Astrocyte (in vitro differentiated cells and primary cell): ENCODE data around the gene OXT. TPM values are rescaled to one million over a fixed set of nuclear protein-coding genes. Genes with fewer than 3 reads are reported as not detected.

Experiments used
- DNase-seq: peaks from one replicate; pipeline ENCODE4 v3.0.0-alpha.2; 2010; ENCODE audit warnings: low read depth
- FAIRE-seq: peaks from 2 replicates; lab custom pipeline; 2011; peaks lifted over from hg19 to GRCh38; lab: Jason Lieb, UNC
- H2AFZ ChIP-seq: 2 replicates; pipeline ENCODE4 v1.6.0; 2012; ENCODE audit warnings: low read depth, low read length, inconsistent platforms
- H3K27ac ChIP-seq: 2 replicates; pipeline ENCODE4 v1.5.1; 2011; ENCODE audit warnings: low read depth, low read length, inconsistent platforms
- H3K27me3 ChIP-seq: 2 replicates; pipeline ENCODE4 v1.6.0; 2011; ENCODE audit warnings: low read length, inconsistent platforms; ENCODE audit not compliant: insufficient read depth
- H3K36me3 ChIP-seq: 2 replicates; pipeline ENCODE4 v1.5.1; 2011; ENCODE audit warnings: low read length, inconsistent platforms; ENCODE audit not compliant: insufficient read depth
- H3K4me1 ChIP-seq: 2 replicates; pipeline ENCODE4 v1.5.1; 2011; ENCODE audit warnings: low read length, inconsistent platforms; ENCODE audit not compliant: insufficient read depth
- H3K4me2 ChIP-seq: 2 replicates; pipeline ENCODE4 v1.6.0; 2012; ENCODE audit warnings: low read length, inconsistent platforms
- H3K4me3 ChIP-seq: 2 replicates; pipeline ENCODE4 v1.5.1; 2011; ENCODE audit warnings: low read depth, mild to moderate bottlenecking, low read length, inconsistent platforms; ENCODE audit not compliant: insufficient read depth
- H3K79me2 ChIP-seq: 2 replicates; pipeline ENCODE4 v1.6.0; 2012; ENCODE audit warnings: mild to moderate bottlenecking, low read length, inconsistent platforms; ENCODE audit not compliant: insufficient read depth
- H3K9ac ChIP-seq: 2 replicates; pipeline ENCODE4 v1.6.0; 2012; ENCODE audit warnings: mild to moderate bottlenecking, low read length, inconsistent platforms
- H3K9me3 ChIP-seq: 2 replicates; pipeline ENCODE4 v1.5.1; 2012; ENCODE audit warnings: low read depth, mild to moderate bottlenecking, low read length, inconsistent platforms; ENCODE audit not compliant: insufficient read depth
- H4K20me1 ChIP-seq: 2 replicates; pipeline ENCODE4 v1.6.0; 2012; ENCODE audit warnings: low read length, inconsistent platforms; ENCODE audit not compliant: insufficient read depth
- H3K27ac Mint-ChIP-seq: one replicate; pipeline ENCODE4 v1.8.0; 2021; ENCODE audit warnings: mild to moderate bottlenecking, mixed read lengths; ENCODE audit not compliant: unreplicated experiment
- H3K27me3 Mint-ChIP-seq: one replicate; pipeline ENCODE4 v1.8.0; 2021; ENCODE audit warnings: low read depth, mixed read lengths; ENCODE audit not compliant: unreplicated experiment
- H3K36me3 Mint-ChIP-seq: one replicate; pipeline ENCODE4 v1.8.0; 2021; ENCODE audit warnings: low read depth, mixed read lengths; ENCODE audit not compliant: unreplicated experiment
- H3K4me1 Mint-ChIP-seq: one replicate; pipeline ENCODE4 v1.8.0; 2021; ENCODE audit warnings: low read depth, mixed read lengths; ENCODE audit not compliant: unreplicated experiment
- H3K4me3 Mint-ChIP-seq: one replicate; pipeline ENCODE4 v1.8.0; 2021; ENCODE audit warnings: mild to moderate bottlenecking, moderate library complexity, mixed read lengths; ENCODE audit not compliant: unreplicated experiment
- H3K9me3 Mint-ChIP-seq: one replicate; pipeline ENCODE4 v1.8.0; 2021; ENCODE audit warnings: mild to moderate bottlenecking, mixed read lengths; ENCODE audit not compliant: unreplicated experiment
- CTCF ChIP-seq: IDR thresholded peaks from 2 replicates; pipeline ENCODE4 v1.5.1; 2011; ENCODE audit warnings: low read depth, mild to moderate bottlenecking, inconsistent platforms, low read length, moderate library complexity; ENCODE audit not compliant: insufficient read depth
- EZH2 ChIP-seq: IDR thresholded peaks from 2 replicates; pipeline ENCODE4 v1.6.1; 2012; ENCODE audit warnings: mild to moderate bottlenecking, low read length, inconsistent platforms; ENCODE audit not compliant: insufficient read depth
- total RNA-seq: library from RNA; stranded (reverse); gene quantifications from 2 replicates; pipeline ENCODE4 v1.2.1, GENCODE V29; 2021

The OXT gene
- total RNA-seq, 1 donor from 2014 or later, result not detected

- Histone ChIP-seq H3K4me1 (peaks cover 15% of the 10 kb centered on the region), H3K4me2 (no peak within 1 kb of the TSS), H3K79me2 (peaks cover 10% of the 10 kb centered on the region), H2AFZ (no peak within 1 kb of the TSS), H3K9me3 (no peaks in the 10 kb centered on the region), H3K36me3 (peaks cover 11% of the 10 kb centered on the region), H3K27ac (no peak within 1 kb of the TSS), H3K9ac (no peak within 1 kb of the TSS), H3K27me3 (no peaks in the 10 kb centered on the region), H3K4me3 (no peak within 1 kb of the TSS), H4K20me1 (peaks cover 5% of the 10 kb centered on the region)
- no peak for DNase-seq
- H3K27ac Mint-ChIP-seq, result no peak within 1 kb of the TSS
- TF ChIP-seq EZH2, result no peak
- no peak for TF ChIP-seq CTCF
- peaks cover 8% of the 10 kb centered on the region for H3K4me1 Mint-ChIP-seq
- no peaks in the 10 kb centered on the region for H3K27me3 Mint-ChIP-seq
- no peaks in the 10 kb centered on the region for H3K9me3 Mint-ChIP-seq
- H3K4me3 Mint-ChIP-seq, result no peak within 1 kb of the TSS
- H3K36me3 Mint-ChIP-seq, result peaks cover 23% of the 10 kb centered on the region
- no peak for FAIRE-seq
Observed at GRCh38 chr20:3043322-3043721, 28.1 kb upstream of the OXT start, which contains the start of gene GNRH2. TSS of gene GNRH2 (plus strand) at chr20:3043622. CDS start at chr20:3044415, 793 bp downstream.

- H3K36me3 Mint-ChIP-seq, result peaks cover 24% of the 10 kb centered on the region
- peak overlapping the region; percentile 67 for H3K4me3 Mint-ChIP-seq
- peaks cover 8% of the 10 kb centered on the region for H3K4me1 Mint-ChIP-seq
- no peaks in the 10 kb centered on the region for H3K9me3 Mint-ChIP-seq
- no peak for TF ChIP-seq CTCF
- Histone ChIP-seq H3K4me1 (peaks cover 15% of the 10 kb centered on the region), H4K20me1 (peaks cover 5% of the 10 kb centered on the region), H3K27ac (no peak overlapping the region), H3K36me3 (peaks cover 13% of the 10 kb centered on the region), H3K27me3 (no peaks in the 10 kb centered on the region), H3K79me2 (peaks cover 10% of the 10 kb centered on the region), H3K4me2 (no peak overlapping the region), H3K9ac (no peak overlapping the region), H3K4me3 (no peak overlapping the region), H3K9me3 (no peaks in the 10 kb centered on the region), H2AFZ (no peak overlapping the region)
- FAIRE-seq (no peak), DNase-seq (no peak)
- H3K27me3 Mint-ChIP-seq, result no peaks in the 10 kb centered on the region
- no peak overlapping the region for H3K27ac Mint-ChIP-seq
Observed at GRCh38 chr20:3044336-3044965, 27.0 kb upstream of the OXT start.
